ENCODE measurements around the gene BAHD1.

BAHD1 gene

DNA sequence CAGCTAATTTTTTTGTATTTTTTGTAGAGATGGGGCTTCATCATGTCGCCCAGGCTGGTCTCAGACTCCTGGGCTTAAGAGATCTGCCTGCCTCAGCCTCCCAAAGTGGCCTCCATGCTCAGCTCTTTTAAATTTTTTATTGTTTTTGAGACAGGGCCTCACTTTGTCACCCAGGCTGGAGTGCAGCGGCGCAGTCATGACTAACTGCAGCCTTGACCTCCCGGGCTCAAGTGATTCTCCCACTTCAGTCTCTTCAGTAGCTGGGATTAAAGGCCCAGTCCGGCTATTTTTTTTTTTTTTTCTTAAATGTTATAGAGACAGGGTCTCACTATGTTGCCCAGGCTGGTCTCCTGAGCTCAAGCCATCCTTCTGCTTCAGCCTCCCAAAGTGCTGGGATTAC is 15.1 kb upstream of the BAHD1 start:
- TF ChIP-seq, protein P1, sequence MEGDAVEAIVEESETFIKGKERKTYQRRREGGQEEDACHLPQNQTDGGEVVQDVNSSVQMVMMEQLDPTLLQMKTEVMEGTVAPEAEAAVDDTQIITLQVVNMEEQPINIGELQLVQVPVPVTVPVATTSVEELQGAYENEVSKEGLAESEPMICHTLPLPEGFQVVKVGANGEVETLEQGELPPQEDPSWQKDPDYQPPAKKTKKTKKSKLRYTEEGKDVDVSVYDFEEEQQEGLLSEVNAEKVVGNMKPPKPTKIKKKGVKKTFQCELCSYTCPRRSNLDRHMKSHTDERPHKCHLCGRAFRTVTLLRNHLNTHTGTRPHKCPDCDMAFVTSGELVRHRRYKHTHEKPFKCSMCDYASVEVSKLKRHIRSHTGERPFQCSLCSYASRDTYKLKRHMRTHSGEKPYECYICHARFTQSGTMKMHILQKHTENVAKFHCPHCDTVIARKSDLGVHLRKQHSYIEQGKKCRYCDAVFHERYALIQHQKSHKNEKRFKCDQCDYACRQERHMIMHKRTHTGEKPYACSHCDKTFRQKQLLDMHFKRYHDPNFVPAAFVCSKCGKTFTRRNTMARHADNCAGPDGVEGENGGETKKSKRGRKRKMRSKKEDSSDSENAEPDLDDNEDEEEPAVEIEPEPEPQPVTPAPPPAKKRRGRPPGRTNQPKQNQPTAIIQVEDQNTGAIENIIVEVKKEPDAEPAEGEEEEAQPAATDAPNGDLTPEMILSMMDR (conservative IDR thresholded peaks at IDR 0.05; ENCODE audit: low read length): no peak
- no peak overlapping the region for H3K4me3 ChIP-seq (ENCODE audit: low read length)
- no peak for DNase-seq (ENCODE audit: low read depth)

DNA sequence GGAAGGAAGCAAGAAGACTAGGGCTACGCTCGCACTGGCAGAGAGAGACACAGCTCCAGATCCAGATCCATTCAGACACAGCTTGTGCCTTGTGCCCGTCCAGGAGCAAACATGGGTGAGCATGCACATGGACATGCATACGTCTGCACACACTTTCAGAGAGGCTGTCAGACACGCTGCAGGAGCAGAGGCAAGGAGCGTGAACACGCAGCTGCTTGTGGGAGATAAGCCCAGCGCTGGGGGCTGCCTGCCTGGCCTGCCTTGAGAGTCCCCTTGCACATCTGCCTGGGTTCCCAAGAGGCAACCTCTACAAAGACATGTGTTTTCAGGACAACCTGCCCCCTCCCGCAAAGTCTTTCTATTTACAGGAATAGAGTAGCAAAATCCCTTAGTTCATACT is 13.6 kb upstream of the BAHD1 start:
- no peak for DNase-seq (ENCODE audit: low read depth)
- TF ChIP-seq, protein P1 (conservative IDR thresholded peaks at IDR 0.05; ENCODE audit: low read length): no peak
- no peak overlapping the region for H3K4me3 ChIP-seq (ENCODE audit: low read length)

DNA sequence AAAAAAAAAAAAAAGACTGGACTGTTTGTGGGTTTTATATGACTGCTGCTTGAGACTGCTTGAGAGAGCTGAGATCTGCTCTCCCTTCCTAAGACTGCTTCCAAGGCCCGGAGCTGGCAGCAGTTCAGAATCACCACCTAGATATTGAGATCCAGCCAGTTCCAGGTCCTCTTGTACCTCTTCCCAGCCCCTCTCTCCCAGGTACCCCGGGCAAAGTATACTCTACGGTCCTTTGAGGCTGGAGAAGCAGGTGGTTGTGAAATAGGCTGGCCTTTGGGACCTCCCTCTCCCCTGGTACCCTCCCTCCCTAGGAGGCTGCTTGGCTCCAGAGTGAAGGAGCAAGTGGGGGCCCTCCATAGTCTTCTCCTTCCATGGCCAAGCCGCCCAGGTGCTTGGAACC is 12.6 kb upstream of the BAHD1 start:
- TF ChIP-seq, protein P1 (conservative IDR thresholded peaks at IDR 0.05; ENCODE audit: low read length): no peak
- no peak overlapping the region for H3K4me3 ChIP-seq (ENCODE audit: low read length)
- DNase-seq (ENCODE audit: low read depth): no peak

DNA sequence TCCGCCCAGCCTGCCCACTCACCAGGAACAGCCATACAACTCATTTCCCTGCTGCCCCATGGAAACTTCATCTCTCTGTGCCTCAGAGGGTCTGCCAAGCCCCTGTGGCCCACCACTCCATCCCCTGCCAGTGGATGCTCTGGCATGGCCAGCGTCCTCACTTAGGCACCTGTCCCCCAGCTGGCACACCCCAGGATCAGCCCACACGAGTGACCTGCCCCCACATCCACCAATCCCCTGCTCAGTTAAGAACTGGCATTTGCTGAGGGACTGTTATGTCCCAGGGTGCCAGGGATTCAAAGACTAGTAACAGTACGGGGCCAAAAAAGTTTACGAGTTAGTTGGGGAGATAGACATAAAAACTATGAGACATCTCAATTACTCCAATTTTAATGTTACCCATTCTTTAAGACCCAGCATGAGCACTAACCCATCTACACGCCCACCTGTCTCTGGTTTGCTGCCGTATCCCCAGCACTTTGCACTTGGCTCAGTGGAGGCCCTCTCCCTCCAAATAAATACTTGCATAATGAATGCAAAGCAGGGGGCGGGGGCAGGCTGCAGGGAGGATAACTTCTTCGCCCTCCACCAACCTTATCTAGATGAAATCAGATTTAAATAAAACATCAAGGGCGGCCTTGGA is 11.6 kb upstream of the BAHD1 start:
- no peak for DNase-seq (ENCODE audit: low read depth)
- TF ChIP-seq, protein P1 (conservative IDR thresholded peaks at IDR 0.05; ENCODE audit: low read length): no peak
- no peak overlapping the region for H3K4me3 ChIP-seq (ENCODE audit: low read length)

DNA sequence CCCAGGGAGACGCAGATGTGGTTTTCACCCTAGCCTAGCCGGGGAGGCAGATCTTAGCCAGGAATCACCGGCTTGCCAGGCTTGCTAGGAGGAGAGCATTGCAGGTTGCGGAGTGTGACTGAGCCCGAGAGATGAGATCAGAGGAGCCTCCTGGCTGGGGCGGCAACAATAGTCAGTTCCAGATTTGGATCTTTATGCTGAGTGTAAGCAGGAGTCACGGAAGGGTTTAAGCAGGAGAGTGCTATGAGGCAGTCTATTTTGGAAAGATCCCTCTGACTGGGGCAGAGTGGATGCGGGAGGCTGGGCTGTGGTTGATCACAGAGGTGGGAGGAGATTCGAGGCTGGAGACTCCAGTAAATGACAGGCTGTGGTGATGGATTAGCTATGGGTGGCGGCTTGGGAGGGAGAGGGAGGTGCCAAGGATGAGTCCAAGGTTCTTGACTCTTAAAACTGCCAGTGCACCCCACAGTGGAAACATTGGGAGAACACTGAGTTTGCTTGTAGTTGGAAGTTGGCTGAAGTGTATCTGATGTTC is 10.4 kb upstream of the BAHD1 start:
- peak; percentile 64 for DNase-seq (ENCODE audit: low read depth)
- TF ChIP-seq, protein P1 (conservative IDR thresholded peaks at IDR 0.05; ENCODE audit: low read length): no peak
- H3K4me3 ChIP-seq (ENCODE audit: low read length): peak overlapping the region; percentile 18; the same call in 1 of the 2 replicates

DNA sequence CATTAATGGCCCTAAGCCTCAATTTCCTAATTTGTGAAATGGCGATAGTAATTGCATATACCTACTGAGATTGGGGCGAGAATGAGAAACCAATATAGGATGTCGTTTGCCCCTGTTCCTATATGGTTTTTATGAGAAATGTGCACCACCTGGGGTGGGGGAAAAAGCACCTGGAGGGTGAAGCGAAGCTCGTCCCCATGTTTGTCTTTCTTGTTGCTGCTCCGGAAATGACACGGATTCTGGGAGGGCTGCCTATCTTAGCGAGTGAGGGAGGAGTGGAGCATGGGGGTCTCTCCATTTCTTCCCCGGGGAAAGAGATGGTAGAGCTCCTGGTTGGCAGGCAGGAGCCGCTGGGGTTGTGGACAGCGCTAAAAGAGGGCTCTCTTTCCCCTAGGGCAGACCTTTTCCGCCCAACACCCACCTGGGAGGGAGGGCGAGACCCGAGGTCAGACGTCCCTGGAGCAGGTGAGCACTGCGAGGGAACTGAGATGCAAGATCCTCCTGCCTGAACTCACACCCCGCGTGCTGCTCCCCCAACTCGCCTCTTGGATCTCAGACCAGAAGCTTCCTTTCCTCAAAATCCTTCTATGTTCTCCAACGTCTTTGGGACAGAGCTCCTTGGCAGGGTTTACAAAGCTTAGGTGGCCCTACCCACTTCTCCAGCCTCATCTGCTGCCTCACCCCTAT is 5.6 kb upstream of the BAHD1 start:
- H3K4me3 ChIP-seq (ENCODE audit: low read length): no peak overlapping the region
- no peak for DNase-seq (ENCODE audit: low read depth)
- TF ChIP-seq, protein P1 (conservative IDR thresholded peaks at IDR 0.05; ENCODE audit: low read length): no peak

DNA sequence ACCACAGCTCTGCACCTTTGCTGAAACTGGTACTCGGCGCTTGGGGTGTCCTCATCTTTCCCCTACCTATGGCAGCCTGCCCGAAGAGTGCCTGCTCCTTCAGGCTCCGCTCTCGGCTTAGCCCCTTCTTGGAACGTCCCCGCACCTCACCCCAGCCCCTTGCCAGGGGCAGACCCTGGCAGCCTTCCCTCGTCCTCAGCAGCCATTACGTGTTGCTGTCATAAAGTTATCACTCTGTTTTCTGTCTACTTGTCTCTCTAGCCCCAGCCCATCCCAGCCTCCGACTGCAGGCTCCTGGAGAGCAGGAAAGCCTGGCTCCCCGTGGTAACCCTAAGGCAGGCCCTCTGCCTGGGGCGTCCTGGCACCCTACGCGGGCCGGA is 5.1 kb upstream of the BAHD1 start:
- DNase-seq (ENCODE audit: low read depth): no peak
- H3K4me3 ChIP-seq (ENCODE audit: low read length): no peak overlapping the region
- TF ChIP-seq, protein P1 (conservative IDR thresholded peaks at IDR 0.05; ENCODE audit: low read length): no peak

Measured in AG10803 (cell line).